Astrocyte (in vitro differentiated cells and primary cell): ENCODE data around the gene NCF2. TPM values are rescaled to one million over a fixed set of nuclear protein-coding genes. Genes with fewer than 3 reads are reported as not detected.

Source experiments
- DNase-seq: peaks from one replicate; pipeline ENCODE4 v3.0.0-alpha.2; 2010; ENCODE audit warnings: low read depth
- FAIRE-seq: peaks from 2 replicates; lab custom pipeline; 2011; peaks lifted over from hg19 to GRCh38; lab: Jason Lieb, UNC
- H2AFZ ChIP-seq: 2 replicates; pipeline ENCODE4 v1.6.0; 2012; ENCODE audit warnings: low read depth, low read length, inconsistent platforms
- H3K27ac ChIP-seq: 2 replicates; pipeline ENCODE4 v1.5.1; 2011; ENCODE audit warnings: low read depth, low read length, inconsistent platforms
- H3K27me3 ChIP-seq: 2 replicates; pipeline ENCODE4 v1.6.0; 2011; ENCODE audit warnings: low read length, inconsistent platforms; ENCODE audit not compliant: insufficient read depth
- H3K36me3 ChIP-seq: 2 replicates; pipeline ENCODE4 v1.5.1; 2011; ENCODE audit warnings: low read length, inconsistent platforms; ENCODE audit not compliant: insufficient read depth
- H3K4me1 ChIP-seq: 2 replicates; pipeline ENCODE4 v1.5.1; 2011; ENCODE audit warnings: low read length, inconsistent platforms; ENCODE audit not compliant: insufficient read depth
- H3K4me2 ChIP-seq: 2 replicates; pipeline ENCODE4 v1.6.0; 2012; ENCODE audit warnings: low read length, inconsistent platforms
- H3K4me3 ChIP-seq: 2 replicates; pipeline ENCODE4 v1.5.1; 2011; ENCODE audit warnings: low read depth, mild to moderate bottlenecking, low read length, inconsistent platforms; ENCODE audit not compliant: insufficient read depth
- H3K79me2 ChIP-seq: 2 replicates; pipeline ENCODE4 v1.6.0; 2012; ENCODE audit warnings: mild to moderate bottlenecking, low read length, inconsistent platforms; ENCODE audit not compliant: insufficient read depth
- H3K9ac ChIP-seq: 2 replicates; pipeline ENCODE4 v1.6.0; 2012; ENCODE audit warnings: mild to moderate bottlenecking, low read length, inconsistent platforms
- H3K9me3 ChIP-seq: 2 replicates; pipeline ENCODE4 v1.5.1; 2012; ENCODE audit warnings: low read depth, mild to moderate bottlenecking, low read length, inconsistent platforms; ENCODE audit not compliant: insufficient read depth
- H4K20me1 ChIP-seq: 2 replicates; pipeline ENCODE4 v1.6.0; 2012; ENCODE audit warnings: low read length, inconsistent platforms; ENCODE audit not compliant: insufficient read depth
- H3K27ac Mint-ChIP-seq: one replicate; pipeline ENCODE4 v1.8.0; 2021; ENCODE audit warnings: mild to moderate bottlenecking, mixed read lengths; ENCODE audit not compliant: unreplicated experiment
- H3K27me3 Mint-ChIP-seq: one replicate; pipeline ENCODE4 v1.8.0; 2021; ENCODE audit warnings: low read depth, mixed read lengths; ENCODE audit not compliant: unreplicated experiment
- H3K36me3 Mint-ChIP-seq: one replicate; pipeline ENCODE4 v1.8.0; 2021; ENCODE audit warnings: low read depth, mixed read lengths; ENCODE audit not compliant: unreplicated experiment
- H3K4me1 Mint-ChIP-seq: one replicate; pipeline ENCODE4 v1.8.0; 2021; ENCODE audit warnings: low read depth, mixed read lengths; ENCODE audit not compliant: unreplicated experiment
- H3K4me3 Mint-ChIP-seq: one replicate; pipeline ENCODE4 v1.8.0; 2021; ENCODE audit warnings: mild to moderate bottlenecking, moderate library complexity, mixed read lengths; ENCODE audit not compliant: unreplicated experiment
- H3K9me3 Mint-ChIP-seq: one replicate; pipeline ENCODE4 v1.8.0; 2021; ENCODE audit warnings: mild to moderate bottlenecking, mixed read lengths; ENCODE audit not compliant: unreplicated experiment
- CTCF ChIP-seq: IDR thresholded peaks from 2 replicates; pipeline ENCODE4 v1.5.1; 2011; ENCODE audit warnings: low read depth, mild to moderate bottlenecking, inconsistent platforms, low read length, moderate library complexity; ENCODE audit not compliant: insufficient read depth
- EZH2 ChIP-seq: IDR thresholded peaks from 2 replicates; pipeline ENCODE4 v1.6.1; 2012; ENCODE audit warnings: mild to moderate bottlenecking, low read length, inconsistent platforms; ENCODE audit not compliant: insufficient read depth
- total RNA-seq: library from RNA; stranded (reverse); gene quantifications from 2 replicates; pipeline ENCODE4 v1.2.1, GENCODE V29; 2021

NCF2 gene
- total RNA-seq, 1 donor from 2014 or later = 4.3 TPM

- no peak for TF ChIP-seq EZH2
- no peak for TF ChIP-seq CTCF
Measured at GRCh38 chr1:183572721-183573120, 17.5 kb downstream of the NCF2 start.

GRCh38 chr1:183571678-183572268 lies 18.5 kb downstream of the NCF2 start:
- Mint-ChIP-seq H3K9me3 (peaks cover 1% of the 10 kb centered on the region), H3K27me3 (peaks cover 16% of the 10 kb centered on the region), H3K4me3 (no peak overlapping the region), H3K4me1 (peaks cover 24% of the 10 kb centered on the region), H3K27ac (no peak overlapping the region), H3K36me3 (no peaks in the 10 kb centered on the region)
- no peaks in the 10 kb centered on the region for H3K79me2 ChIP-seq
- H2AFZ ChIP-seq = no peak overlapping the region
- FAIRE-seq (no peak), DNase-seq (peak; percentile 35)
- no peaks in the 10 kb centered on the region for H3K9me3 ChIP-seq
- TF ChIP-seq EZH2 (no peak), CTCF (no peak)
- no peaks in the 10 kb centered on the region for H4K20me1 ChIP-seq
- no peak overlapping the region for H3K27ac ChIP-seq
- no peaks in the 10 kb centered on the region for H3K36me3 ChIP-seq
- H3K4me3 ChIP-seq = no peak overlapping the region
- peaks cover 20% of the 10 kb centered on the region for H3K4me1 ChIP-seq
- H3K9ac ChIP-seq = no peak overlapping the region
- H3K4me2 ChIP-seq = no peak overlapping the region
- H3K27me3 ChIP-seq = no peaks in the 10 kb centered on the region

More at GRCh38 chr1:183572721-183573120, 17.5 kb downstream of the NCF2 start:
- H3K36me3 ChIP-seq = no peaks in the 10 kb centered on the region
- H3K4me1 ChIP-seq = peaks cover 11% of the 10 kb centered on the region
- H2AFZ ChIP-seq = no peak overlapping the region
- peaks cover 1% of the 10 kb centered on the region for H3K9me3 Mint-ChIP-seq
- DNase-seq (no peak), FAIRE-seq (no peak)
- H3K27ac Mint-ChIP-seq = no peak overlapping the region
- no peak overlapping the region for H3K4me3 ChIP-seq
- no peak overlapping the region for H3K4me2 ChIP-seq
- peaks cover 18% of the 10 kb centered on the region for H3K27me3 Mint-ChIP-seq
- H3K36me3 Mint-ChIP-seq = no peaks in the 10 kb centered on the region
- no peak overlapping the region for H3K27ac ChIP-seq
- no peaks in the 10 kb centered on the region for H3K79me2 ChIP-seq
- peaks cover 15% of the 10 kb centered on the region for H3K4me1 Mint-ChIP-seq
- H3K9me3 ChIP-seq = no peaks in the 10 kb centered on the region
- no peaks in the 10 kb centered on the region for H3K27me3 ChIP-seq
- no peak overlapping the region for H3K4me3 Mint-ChIP-seq
- H3K9ac ChIP-seq = no peak overlapping the region
- no peaks in the 10 kb centered on the region for H4K20me1 ChIP-seq

- TF ChIP-seq EZH2 (no peak), CTCF (no peak)
- Mint-ChIP-seq H3K36me3 (no peaks in the 10 kb centered on the region), H3K27ac (peak overlapping the region; percentile 65), H3K27me3 (peaks cover 4% of the 10 kb centered on the region), H3K4me3 (no peak overlapping the region), H3K4me1 (peaks cover 25% of the 10 kb centered on the region), H3K9me3 (peaks cover 1% of the 10 kb centered on the region)
- Histone ChIP-seq H3K27me3 (no peaks in the 10 kb centered on the region), H3K79me2 (no peaks in the 10 kb centered on the region), H3K4me1 (peaks cover 21% of the 10 kb centered on the region), H3K36me3 (no peaks in the 10 kb centered on the region), H3K4me3 (no peak overlapping the region), H3K27ac (no peak overlapping the region), H2AFZ (no peak overlapping the region), H3K9ac (no peak overlapping the region), H3K4me2 (no peak overlapping the region), H4K20me1 (no peaks in the 10 kb centered on the region), H3K9me3 (no peaks in the 10 kb centered on the region)
- no peak for DNase-seq
- FAIRE-seq = no peak
Measured at GRCh38 chr1:183570451-183570850, 19.8 kb downstream of the NCF2 start.
